HG02943 (cell line): ENCODE measurements around the gene SGK1.

Source experiments
- ATAC-seq: cut with Tn5 transposase; IDR thresholded peaks from one replicate; pipeline ENCODE4 v1.9.1; 2021; ENCODE audit warnings: mild to moderate bottlenecking, low read depth, moderate library complexity; ENCODE audit not compliant: unreplicated experiment

SGK1 gene

GRCh38 chr6:134175532-134176263 is 142.2 kb downstream of the SGK1 start:
- peak; percentile 12 for ATAC-seq

- ATAC-seq, result peak; percentile 75
Measured at GRCh38 chr6:134174672-134175531, 143.0 kb downstream of the SGK1 start.

- no peak for ATAC-seq
Measured at GRCh38 chr6:134173936-134174671, 143.8 kb downstream of the SGK1 start.

GRCh38 chr6:134173366-134173725 is 144.6 kb downstream of the SGK1 start:
- no peak for ATAC-seq

GRCh38 chr6:134172706-134173365 is 145.1 kb downstream of the SGK1 start:
- ATAC-seq, result no peak

- ATAC-seq, result no peak
Measured at GRCh38 chr6:134172020-134172705, 145.7 kb downstream of the SGK1 start.

- no peak for ATAC-seq
Measured at GRCh38 chr6:134171517-134171916, 146.4 kb downstream of the SGK1 start.

- ATAC-seq, result no peak
Measured at GRCh38 chr6:134170844-134171243, 147.1 kb downstream of the SGK1 start.

- ATAC-seq, result no peak
Measured at GRCh38 chr6:134169871-134170486, 147.9 kb downstream of the SGK1 start.

- ATAC-seq, result no peak
Measured at GRCh38 chr6:134168590-134169208, 149.2 kb downstream of the SGK1 start.

GRCh38 chr6:134166511-134167261 is 151.2 kb downstream of the SGK1 start:
- ATAC-seq, result no peak

GRCh38 chr6:134165561-134166201 is 152.2 kb downstream of the SGK1 start:
- ATAC-seq, result no peak

- ATAC-seq, result no peak
Measured at GRCh38 chr6:134164300-134164699, 153.6 kb downstream of the SGK1 start.

- ATAC-seq, result no peak
Measured at GRCh38 chr6:134162932-134163331, 155.0 kb downstream of the SGK1 start.

- no peak for ATAC-seq
Measured at GRCh38 chr6:134161041-134161440, 156.9 kb downstream of the SGK1 start.

GRCh38 chr6:134152767-134153485 is 165.0 kb downstream of the SGK1 start:
- ATAC-seq, result no peak

GRCh38 chr6:134148566-134148965 is 169.3 kb downstream of the SGK1 start:
- no peak for ATAC-seq
